Measurements from ENCODE around the gene KCNMB4. TPM values are rescaled to one million over a fixed set of nuclear protein-coding genes. Genes with fewer than 3 reads are reported as not detected.

KCNMB4 gene
- total RNA-seq, 1 experiment from 2014 or later: 8.4 TPM

DNA sequence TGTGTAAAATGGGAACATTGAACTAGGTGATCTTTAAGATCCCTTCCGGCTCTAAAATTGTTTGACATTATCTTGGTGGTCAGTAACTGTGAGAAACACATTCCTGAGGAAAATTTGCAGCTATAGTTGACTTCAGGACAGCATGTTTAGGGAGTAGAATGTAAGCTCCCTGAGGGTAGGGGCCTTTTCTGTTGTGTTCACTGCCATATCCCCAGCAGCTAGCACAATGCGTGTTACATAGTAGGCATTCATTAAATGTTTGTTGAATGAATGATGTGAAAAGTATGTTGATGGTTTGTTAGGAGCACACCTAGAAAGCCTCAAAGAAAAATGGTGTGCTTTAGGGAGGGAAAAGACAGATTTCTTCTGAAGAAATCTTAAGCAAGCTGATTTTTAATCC is 38.5 kb upstream of the KCNMB4 start:
- Mint-ChIP-seq H3K4me3 (ENCODE audit: low read depth, unreplicated experiment) (no peak overlapping the region), H3K27ac (ENCODE audit: unreplicated experiment) (no peak overlapping the region), H3K27me3 (ENCODE audit: unreplicated experiment) (no peaks in the 10 kb centered on the region), H3K9me3 (ENCODE audit: low read depth, unreplicated experiment) (peaks cover 2% of the 10 kb centered on the region), H3K36me3 (ENCODE audit: insufficient read depth, unreplicated experiment) (peaks cover 6% of the 10 kb centered on the region), H3K4me1 (ENCODE audit: low read depth, unreplicated experiment) (peaks cover 28% of the 10 kb centered on the region)
- DNase-seq: no peak
- TF ChIP-seq, protein P1, sequence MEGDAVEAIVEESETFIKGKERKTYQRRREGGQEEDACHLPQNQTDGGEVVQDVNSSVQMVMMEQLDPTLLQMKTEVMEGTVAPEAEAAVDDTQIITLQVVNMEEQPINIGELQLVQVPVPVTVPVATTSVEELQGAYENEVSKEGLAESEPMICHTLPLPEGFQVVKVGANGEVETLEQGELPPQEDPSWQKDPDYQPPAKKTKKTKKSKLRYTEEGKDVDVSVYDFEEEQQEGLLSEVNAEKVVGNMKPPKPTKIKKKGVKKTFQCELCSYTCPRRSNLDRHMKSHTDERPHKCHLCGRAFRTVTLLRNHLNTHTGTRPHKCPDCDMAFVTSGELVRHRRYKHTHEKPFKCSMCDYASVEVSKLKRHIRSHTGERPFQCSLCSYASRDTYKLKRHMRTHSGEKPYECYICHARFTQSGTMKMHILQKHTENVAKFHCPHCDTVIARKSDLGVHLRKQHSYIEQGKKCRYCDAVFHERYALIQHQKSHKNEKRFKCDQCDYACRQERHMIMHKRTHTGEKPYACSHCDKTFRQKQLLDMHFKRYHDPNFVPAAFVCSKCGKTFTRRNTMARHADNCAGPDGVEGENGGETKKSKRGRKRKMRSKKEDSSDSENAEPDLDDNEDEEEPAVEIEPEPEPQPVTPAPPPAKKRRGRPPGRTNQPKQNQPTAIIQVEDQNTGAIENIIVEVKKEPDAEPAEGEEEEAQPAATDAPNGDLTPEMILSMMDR (IDR thresholded peaks at IDR 0.05; ENCODE audit: unreplicated experiment): no peak
- no TSS peak for BruUV-seq (replicated peaks)
- CTCF ChIA-PET: no interaction called here
- intact Hi-C loops (cut with micrococcal nuclease; ENCODE audit: unreplicated experiment): loop anchor here (2.0 kb wide), 1 partner anchor 15 kb away; no protein-coding TSS in a partner anchor

DNA sequence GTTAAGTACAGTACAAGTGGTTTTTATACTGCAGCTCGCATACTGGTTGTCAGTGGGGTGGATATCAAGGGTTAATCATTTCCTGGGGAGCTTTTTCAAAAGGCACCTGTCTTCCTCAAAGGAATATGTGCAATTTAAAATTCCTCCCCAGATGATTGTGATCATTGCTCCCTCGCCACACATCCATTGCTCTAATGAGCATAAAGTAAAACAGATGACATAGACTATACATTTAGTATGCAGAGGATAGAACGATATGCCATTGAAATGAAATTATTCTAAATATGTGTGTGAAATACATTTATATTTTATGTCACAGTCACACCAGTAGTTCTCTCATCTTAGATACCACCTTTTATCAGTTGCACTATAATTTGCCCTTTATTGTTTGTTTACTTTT is 36.4 kb upstream of the KCNMB4 start:
- peaks cover 6% of the 10 kb centered on the region for H3K36me3 Mint-ChIP-seq (ENCODE audit: insufficient read depth, unreplicated experiment)
- H3K27ac Mint-ChIP-seq (ENCODE audit: unreplicated experiment): no peak overlapping the region
- no peak overlapping the region for H3K4me3 Mint-ChIP-seq (ENCODE audit: low read depth, unreplicated experiment)
- no peak for DNase-seq
- no TSS peak for BruUV-seq (replicated peaks)
- CTCF ChIA-PET: no interaction called here
- peaks cover 2% of the 10 kb centered on the region for H3K9me3 Mint-ChIP-seq (ENCODE audit: low read depth, unreplicated experiment)
- intact Hi-C loops (cut with micrococcal nuclease; ENCODE audit: unreplicated experiment): no loop called here
- no peaks in the 10 kb centered on the region for H3K27me3 Mint-ChIP-seq (ENCODE audit: unreplicated experiment)
- TF ChIP-seq, protein P1 (IDR thresholded peaks at IDR 0.05; ENCODE audit: unreplicated experiment): no peak
- peaks cover 26% of the 10 kb centered on the region for H3K4me1 Mint-ChIP-seq (ENCODE audit: low read depth, unreplicated experiment)

DNA sequence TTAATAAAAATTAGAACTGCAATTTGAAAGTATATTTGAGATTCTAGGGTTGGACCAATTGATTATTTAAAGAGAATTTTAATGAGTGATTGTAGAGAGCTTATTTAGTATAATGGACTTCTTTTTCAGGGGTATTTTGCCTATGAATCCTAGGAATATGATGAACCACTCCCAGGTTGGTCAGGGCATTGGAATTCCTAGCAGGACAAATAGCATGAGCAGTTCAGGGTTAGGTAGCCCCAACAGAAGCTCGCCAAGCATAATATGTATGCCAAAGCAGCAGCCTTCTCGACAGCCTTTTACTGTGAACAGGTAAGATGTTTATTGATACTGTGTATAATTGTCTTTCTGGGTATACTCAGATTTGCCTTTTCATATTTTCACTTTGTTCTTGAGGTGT is 35.9 kb upstream of the KCNMB4 start:
- CTCF ChIA-PET: no interaction called here
- no TSS peak for BruUV-seq (replicated peaks)
- H3K27me3 Mint-ChIP-seq (ENCODE audit: unreplicated experiment): no peaks in the 10 kb centered on the region
- TF ChIP-seq, protein P1 (IDR thresholded peaks at IDR 0.05; ENCODE audit: unreplicated experiment): no peak
- peaks cover 22% of the 10 kb centered on the region for H3K4me1 Mint-ChIP-seq (ENCODE audit: low read depth, unreplicated experiment)
- peaks cover 2% of the 10 kb centered on the region for H3K9me3 Mint-ChIP-seq (ENCODE audit: low read depth, unreplicated experiment)
- intact Hi-C loops (cut with micrococcal nuclease; ENCODE audit: unreplicated experiment): no loop called here
- H3K27ac Mint-ChIP-seq (ENCODE audit: unreplicated experiment): no peak overlapping the region
- peaks cover 9% of the 10 kb centered on the region for H3K36me3 Mint-ChIP-seq (ENCODE audit: insufficient read depth, unreplicated experiment)
- no peak for DNase-seq
- no peak overlapping the region for H3K4me3 Mint-ChIP-seq (ENCODE audit: low read depth, unreplicated experiment)

DNA sequence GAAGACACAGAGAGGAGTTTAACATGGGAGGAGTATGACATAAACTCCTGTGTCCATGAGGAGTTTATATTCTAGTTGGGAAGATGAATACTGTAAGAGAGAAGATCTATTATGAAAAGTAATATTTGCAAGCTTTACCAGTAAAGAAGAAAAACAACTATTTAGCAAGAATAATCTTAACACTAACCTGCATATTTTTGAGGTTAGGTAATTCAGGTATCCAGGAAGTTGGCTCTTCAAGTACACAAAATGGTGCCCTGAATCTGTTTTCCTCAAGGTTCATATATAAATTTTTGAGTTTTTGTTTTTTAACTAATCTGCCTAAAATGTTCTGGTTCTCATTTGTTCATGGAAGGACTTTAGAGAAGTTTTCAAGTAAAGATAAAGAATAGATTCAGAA is 33.9 kb upstream of the KCNMB4 start:
- Mint-ChIP-seq H3K27me3 (ENCODE audit: unreplicated experiment) (no peaks in the 10 kb centered on the region), H3K36me3 (ENCODE audit: insufficient read depth, unreplicated experiment) (peaks cover 7% of the 10 kb centered on the region), H3K4me1 (ENCODE audit: low read depth, unreplicated experiment) (peaks cover 13% of the 10 kb centered on the region), H3K27ac (ENCODE audit: unreplicated experiment) (peak overlapping the region; percentile 58), H3K4me3 (ENCODE audit: low read depth, unreplicated experiment) (no peak overlapping the region), H3K9me3 (ENCODE audit: low read depth, unreplicated experiment) (no peaks in the 10 kb centered on the region)
- TF ChIP-seq, protein P1 (IDR thresholded peaks at IDR 0.05; ENCODE audit: unreplicated experiment): no peak
- no peak for DNase-seq
- no TSS peak for BruUV-seq (replicated peaks)
- CTCF ChIA-PET: no interaction called here
- intact Hi-C loops (cut with micrococcal nuclease; ENCODE audit: unreplicated experiment): no loop called here
